Measurements from ENCODE around the gene HBS1L.

GRCh38 chr6:134949927-134950326, 104.7 kb downstream of the HBS1L start, which contains the start of gene ALDH8A1:
- TF ChIP-seq POLR2A (conservative IDR thresholded peaks at IDR 0.05) (no peak), HDAC2 (IDR thresholded peaks at IDR 0.05) (no peak), E2F5 (CRISPR knock-in tag; IDR thresholded peaks at IDR 0.05) (no peak), CSDE1 (IDR thresholded peaks at IDR 0.05) (no peak), SOX6 (IDR thresholded peaks at IDR 0.05) (no peak), GTF2F1 (IDR thresholded peaks at IDR 0.05; ENCODE audit: low read depth, low read length) (no peak), CTCF (IDR thresholded peaks at IDR 0.05 in 2 of 3, conservative IDR thresholded peaks at IDR 0.05 in 1 of 3; ENCODE audit: insufficient read depth in 2 of 3, low read depth in 1 of 3, low read length in 3 of 3) (no peak), MLX (CRISPR knock-in tag; conservative IDR thresholded peaks at IDR 0.05) (no peak), REST (IDR thresholded peaks at IDR 0.05; ENCODE audit: borderline replicate concordance) (no peak), REST (CRISPR knock-in tag; IDR thresholded peaks at IDR 0.05; ENCODE audit: low read depth) (no peak)
- TF ChIP-seq, protein P1, sequence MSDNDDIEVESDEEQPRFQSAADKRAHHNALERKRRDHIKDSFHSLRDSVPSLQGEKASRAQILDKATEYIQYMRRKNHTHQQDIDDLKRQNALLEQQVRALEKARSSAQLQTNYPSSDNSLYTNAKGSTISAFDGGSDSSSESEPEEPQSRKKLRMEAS (CRISPR knock-in tag; IDR thresholded peaks at IDR 0.05): no peak
